Activated CD4-positive, alpha-beta T cell treated with anti-CD3 and anti-CD28 coated beads, Interleukin-2, amount 10 ng/mL, durations not matched to agents 24 days and 14 days (primary cell): Measurements from ENCODE around the gene CNTNAP2. TPM values are rescaled to one million over a fixed set of nuclear protein-coding genes. Genes with fewer than 3 reads are reported as not detected.

Source experiments
- DNase-seq: peaks from one replicate; pipeline ENCODE4 v3.0.0; 2022
- H3K27ac Mint-ChIP-seq: one replicate; pipeline ENCODE4 v1.8.0; 2022; ENCODE audit warnings: mild to moderate bottlenecking, mixed read lengths
- H3K27me3 Mint-ChIP-seq: one replicate; pipeline ENCODE4 v1.8.0; 2022; ENCODE audit warnings: mixed read lengths
- H3K36me3 Mint-ChIP-seq: one replicate; pipeline ENCODE4 v1.8.0; 2022; ENCODE audit warnings: low read depth, mild to moderate bottlenecking, mixed read lengths
- H3K4me1 Mint-ChIP-seq: one replicate; pipeline ENCODE4 v1.8.0; 2021; ENCODE audit warnings: mixed read lengths
- H3K4me3 Mint-ChIP-seq: one replicate; pipeline ENCODE4 v1.8.0; 2022; ENCODE audit warnings: mild to moderate bottlenecking, moderate library complexity, mixed read lengths
- H3K9me3 Mint-ChIP-seq: one replicate; pipeline ENCODE4 v1.8.0; 2021; ENCODE audit warnings: mixed read lengths
- intact Hi-C: fragments of 100-400 bp; cut with micrococcal nuclease; formaldehyde crosslinking; loops from one replicate; pipeline ENCODE4 v1.15.1; 2023
- total RNA-seq: library from RNA; stranded (reverse); gene quantifications from 2 replicates; pipeline ENCODE4 v1.2.3, GENCODE V29; 2022

CNTNAP2 gene
- total RNA-seq, 1 donor from 2014 or later: not detected

- Mint-ChIP-seq H3K4me1 (no peaks in the 10 kb centered on the region), H3K36me3 (no peaks in the 10 kb centered on the region), H3K4me3 (no peak overlapping the region), H3K27ac (no peak overlapping the region), H3K9me3 (peaks cover 2% of the 10 kb centered on the region), H3K27me3 (no peaks in the 10 kb centered on the region)
- intact Hi-C loops: no loop called here
- no peak for DNase-seq
Measured at GRCh38 chr7:147171013-147171391, 1054.4 kb downstream of the CNTNAP2 start.

- no peaks in the 10 kb centered on the region for H3K9me3 Mint-ChIP-seq
- H3K27ac Mint-ChIP-seq: no peak overlapping the region
- H3K27me3 Mint-ChIP-seq: no peaks in the 10 kb centered on the region
- H3K4me3 Mint-ChIP-seq: no peak overlapping the region
- H3K4me1 Mint-ChIP-seq: no peaks in the 10 kb centered on the region
- no peaks in the 10 kb centered on the region for H3K36me3 Mint-ChIP-seq
- no peak for DNase-seq
- intact Hi-C loops: no loop called here
Measured at GRCh38 chr7:147173883-147174282, 1057.3 kb downstream of the CNTNAP2 start.

DNA sequence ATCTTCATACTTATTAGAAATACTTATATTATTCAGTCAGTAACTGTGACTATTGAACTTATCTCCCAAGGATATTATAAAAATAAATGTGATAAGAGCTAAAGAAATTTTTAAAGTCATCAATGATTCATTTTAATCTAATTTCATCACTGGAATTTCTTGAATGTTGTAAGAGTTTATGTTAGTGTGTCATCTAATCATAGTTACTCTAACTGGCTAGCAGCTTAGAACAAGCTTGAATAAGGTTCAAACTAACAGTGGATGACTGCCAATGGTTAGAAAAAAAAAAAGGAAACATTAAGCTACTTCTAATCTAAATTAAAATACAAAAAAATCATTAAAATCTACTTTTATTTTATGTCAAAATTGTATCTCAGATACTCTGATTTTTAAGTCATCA is 1066.3 kb downstream of the CNTNAP2 start:
- Mint-ChIP-seq H3K4me1 (no peaks in the 10 kb centered on the region), H3K27me3 (no peaks in the 10 kb centered on the region), H3K36me3 (no peaks in the 10 kb centered on the region), H3K9me3 (no peaks in the 10 kb centered on the region), H3K4me3 (no peak overlapping the region), H3K27ac (no peak overlapping the region)
- intact Hi-C loops: no loop called here
- no peak for DNase-seq

DNA sequence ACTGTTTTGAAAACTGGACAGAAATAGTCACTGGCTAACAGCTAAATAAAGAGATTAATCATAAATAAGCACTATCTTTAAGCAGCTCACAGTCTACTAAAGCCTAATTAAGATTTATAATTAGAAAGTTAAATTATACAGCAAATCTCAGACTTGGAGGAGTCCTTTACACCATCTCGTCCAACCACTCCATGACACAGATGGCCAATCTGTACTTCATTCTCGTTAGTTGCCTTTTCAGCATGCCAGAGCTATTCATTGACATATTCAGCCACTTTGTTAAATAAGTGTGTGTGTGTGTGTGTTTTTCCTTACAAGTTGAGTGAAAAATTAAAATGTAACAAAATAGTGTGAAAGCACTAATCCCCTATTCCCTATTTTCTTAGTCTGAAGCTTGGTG is 1066.7 kb downstream of the CNTNAP2 start:
- no peaks in the 10 kb centered on the region for H3K27me3 Mint-ChIP-seq
- intact Hi-C loops: no loop called here
- H3K36me3 Mint-ChIP-seq: no peaks in the 10 kb centered on the region
- H3K4me1 Mint-ChIP-seq: no peaks in the 10 kb centered on the region
- no peak for DNase-seq
- no peak overlapping the region for H3K4me3 Mint-ChIP-seq
- H3K27ac Mint-ChIP-seq: no peak overlapping the region
- H3K9me3 Mint-ChIP-seq: no peaks in the 10 kb centered on the region

- no peaks in the 10 kb centered on the region for H3K4me1 Mint-ChIP-seq
- H3K36me3 Mint-ChIP-seq: no peaks in the 10 kb centered on the region
- H3K9me3 Mint-ChIP-seq: peaks cover 2% of the 10 kb centered on the region
- no peak for DNase-seq
- H3K27ac Mint-ChIP-seq: no peak overlapping the region
- no peak overlapping the region for H3K4me3 Mint-ChIP-seq
- intact Hi-C loops: no loop called here
- no peaks in the 10 kb centered on the region for H3K27me3 Mint-ChIP-seq
Measured at GRCh38 chr7:147188467-147188866, 1071.9 kb downstream of the CNTNAP2 start.

- no peak for DNase-seq
- intact Hi-C loops: no loop called here
- Mint-ChIP-seq H3K36me3 (no peaks in the 10 kb centered on the region), H3K4me3 (no peak overlapping the region), H3K4me1 (no peaks in the 10 kb centered on the region), H3K27me3 (no peaks in the 10 kb centered on the region), H3K27ac (no peak overlapping the region), H3K9me3 (peaks cover 4% of the 10 kb centered on the region)
Measured at GRCh38 chr7:147193476-147193875, 1076.9 kb downstream of the CNTNAP2 start.

DNA sequence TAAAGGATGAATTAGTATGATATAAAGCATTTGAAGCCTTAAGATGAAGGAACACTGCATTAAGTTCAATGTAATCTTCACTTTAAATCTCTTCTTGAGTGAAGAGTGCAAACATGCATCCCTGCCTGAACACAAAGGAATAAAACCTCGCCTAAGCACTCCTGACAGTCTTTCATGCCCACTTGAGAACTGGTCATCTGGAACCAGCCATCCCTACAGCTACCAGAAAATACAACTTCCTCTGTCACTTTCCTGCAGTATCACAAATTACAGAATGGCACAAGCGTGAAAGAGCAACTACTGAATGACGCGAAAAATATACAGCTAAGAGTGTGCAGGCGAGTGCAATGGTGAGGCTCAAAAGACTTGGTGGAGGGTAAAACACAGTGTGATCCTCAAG is 1079.9 kb downstream of the CNTNAP2 start:
- no peak for DNase-seq
- Mint-ChIP-seq H3K36me3 (no peaks in the 10 kb centered on the region), H3K27me3 (no peaks in the 10 kb centered on the region), H3K4me1 (no peaks in the 10 kb centered on the region), H3K27ac (no peak overlapping the region), H3K9me3 (peaks cover 4% of the 10 kb centered on the region), H3K4me3 (no peak overlapping the region)
- intact Hi-C loops: no loop called here

GRCh38 chr7:147197006-147197405 is 1080.4 kb downstream of the CNTNAP2 start:
- no peaks in the 10 kb centered on the region for H3K27me3 Mint-ChIP-seq
- intact Hi-C loops: no loop called here
- H3K4me3 Mint-ChIP-seq: no peak overlapping the region
- no peaks in the 10 kb centered on the region for H3K4me1 Mint-ChIP-seq
- H3K9me3 Mint-ChIP-seq: peaks cover 4% of the 10 kb centered on the region
- H3K27ac Mint-ChIP-seq: no peak overlapping the region
- no peak for DNase-seq
- H3K36me3 Mint-ChIP-seq: no peaks in the 10 kb centered on the region

GRCh38 chr7:147199868-147200267 is 1083.3 kb downstream of the CNTNAP2 start:
- intact Hi-C loops: no loop called here

DNA sequence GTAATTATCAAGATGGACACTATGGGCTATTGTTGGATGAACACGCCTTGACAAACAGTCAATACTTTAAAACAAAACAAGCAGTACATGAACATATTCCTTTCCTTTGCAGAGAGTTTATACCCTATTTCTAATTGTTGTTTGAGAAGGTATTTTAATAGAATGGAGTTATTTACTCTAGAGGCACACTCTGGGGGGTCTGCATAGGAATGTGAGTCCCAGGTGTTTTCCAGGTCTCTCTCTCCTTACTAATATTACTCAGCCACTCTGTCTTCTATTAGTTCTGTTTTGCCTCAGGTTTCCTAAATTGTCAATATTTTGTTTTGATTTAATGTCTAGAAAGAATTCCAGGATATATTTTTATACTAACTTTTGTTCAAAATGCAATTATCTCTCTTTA is 1091.4 kb downstream of the CNTNAP2 start:
- Mint-ChIP-seq H3K4me3 (no peak overlapping the region), H3K27ac (no peak overlapping the region), H3K4me1 (no peaks in the 10 kb centered on the region), H3K9me3 (peaks cover 5% of the 10 kb centered on the region), H3K27me3 (no peaks in the 10 kb centered on the region), H3K36me3 (no peaks in the 10 kb centered on the region)
- intact Hi-C loops: no loop called here
- DNase-seq: no peak

More at GRCh38 chr7:147199868-147200267, 1083.3 kb downstream of the CNTNAP2 start:
- Mint-ChIP-seq H3K9me3 (no peaks in the 10 kb centered on the region), H3K4me1 (no peaks in the 10 kb centered on the region), H3K27ac (no peak overlapping the region), H3K36me3 (no peaks in the 10 kb centered on the region), H3K4me3 (no peak overlapping the region), H3K27me3 (no peaks in the 10 kb centered on the region)
- no peak for DNase-seq

- Mint-ChIP-seq H3K4me1 (no peaks in the 10 kb centered on the region), H3K9me3 (no peaks in the 10 kb centered on the region), H3K36me3 (no peaks in the 10 kb centered on the region), H3K27ac (no peak overlapping the region), H3K4me3 (no peak overlapping the region), H3K27me3 (no peaks in the 10 kb centered on the region)
- no peak for DNase-seq
- intact Hi-C loops: no loop called here
Measured at GRCh38 chr7:147231275-147231674, 1114.7 kb downstream of the CNTNAP2 start.

DNA sequence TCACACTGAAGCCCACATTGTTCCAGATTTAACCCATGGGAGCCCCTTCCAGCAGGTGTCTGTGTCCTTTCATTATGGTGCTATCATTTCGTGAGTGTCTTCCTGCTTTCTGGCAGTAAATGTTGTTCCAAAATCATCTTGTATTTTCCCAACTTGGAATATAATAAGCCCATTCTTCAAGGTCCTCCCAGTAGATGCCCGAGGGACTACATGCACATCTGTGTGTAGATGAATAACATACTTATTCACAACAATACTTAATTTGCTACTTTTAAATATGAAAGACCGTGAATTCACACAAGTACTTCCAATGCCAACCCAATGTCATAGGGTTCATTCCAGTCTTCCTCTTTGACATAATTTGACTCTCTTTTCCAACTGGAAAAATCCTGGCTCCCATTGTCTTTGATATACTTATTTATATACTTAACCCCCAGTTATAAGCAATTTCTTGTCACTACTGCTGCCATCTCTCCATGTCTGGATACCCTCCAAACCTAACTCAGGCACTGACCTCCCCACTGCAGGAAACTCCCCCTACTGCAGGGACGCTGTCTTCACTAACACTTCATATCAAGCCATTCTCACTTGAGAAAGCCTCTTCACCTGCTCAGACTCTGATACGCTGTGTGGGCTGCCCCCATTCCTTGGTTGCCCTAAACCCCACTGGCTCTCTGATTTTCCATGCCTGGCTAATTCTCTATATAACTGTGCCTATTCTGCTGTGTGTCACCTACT is 1119.2 kb downstream of the CNTNAP2 start:
- H3K27me3 Mint-ChIP-seq: no peaks in the 10 kb centered on the region
- no peak for DNase-seq
- no peak overlapping the region for H3K27ac Mint-ChIP-seq
- intact Hi-C loops: no loop called here
- no peaks in the 10 kb centered on the region for H3K9me3 Mint-ChIP-seq
- no peaks in the 10 kb centered on the region for H3K36me3 Mint-ChIP-seq
- no peaks in the 10 kb centered on the region for H3K4me1 Mint-ChIP-seq
- H3K4me3 Mint-ChIP-seq: no peak overlapping the region

DNA sequence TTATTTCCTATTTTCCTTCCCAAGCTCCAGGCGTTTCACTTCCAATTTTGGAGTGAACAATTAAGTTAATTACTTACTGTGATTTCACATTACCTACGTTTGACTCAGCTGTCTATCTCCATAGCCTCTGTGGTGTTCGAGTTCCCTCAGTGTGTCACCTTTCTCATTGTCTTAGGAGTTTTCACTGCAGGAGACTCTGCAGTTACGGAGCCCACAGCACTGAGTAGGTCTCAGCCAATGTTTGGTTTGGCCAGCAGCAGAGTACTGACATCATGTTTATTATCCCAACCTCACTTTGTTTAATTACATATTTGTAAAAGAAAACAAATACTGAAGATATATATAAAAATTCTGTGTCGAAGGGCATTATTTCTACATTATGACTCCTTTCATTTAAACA is 1123.9 kb downstream of the CNTNAP2 start:
- Mint-ChIP-seq H3K36me3 (no peaks in the 10 kb centered on the region), H3K27me3 (no peaks in the 10 kb centered on the region), H3K27ac (no peak overlapping the region), H3K9me3 (no peaks in the 10 kb centered on the region), H3K4me1 (no peaks in the 10 kb centered on the region), H3K4me3 (no peak overlapping the region)
- no peak for DNase-seq
- intact Hi-C loops: loop anchor here (10.0 kb wide), 1 partner anchor 844 kb away; no protein-coding TSS in a partner anchor

DNA sequence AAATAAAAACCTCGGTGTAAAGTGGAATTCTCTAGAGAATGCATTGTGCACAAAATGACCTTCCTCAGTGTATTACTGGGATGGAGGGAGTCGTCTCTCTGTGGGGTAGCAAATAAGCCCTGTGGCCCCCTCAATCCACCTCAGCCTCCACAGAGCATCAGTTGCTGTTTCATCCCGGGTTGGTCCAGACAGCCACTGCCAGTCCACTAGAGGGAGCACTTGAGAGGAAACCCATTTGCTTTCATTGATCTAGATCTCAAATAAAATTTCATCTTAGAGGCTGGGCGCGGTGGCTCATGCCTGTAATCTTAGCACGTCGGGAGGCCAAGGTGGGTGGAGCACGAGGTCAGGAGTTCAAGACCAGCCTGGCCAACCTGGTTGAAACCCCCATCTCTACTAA is 1128.7 kb downstream of the CNTNAP2 start:
- Mint-ChIP-seq H3K27me3 (no peaks in the 10 kb centered on the region), H3K36me3 (no peaks in the 10 kb centered on the region), H3K9me3 (no peaks in the 10 kb centered on the region), H3K4me1 (no peaks in the 10 kb centered on the region), H3K4me3 (no peak overlapping the region), H3K27ac (no peak overlapping the region)
- intact Hi-C loops: loop anchor here (10.0 kb wide), 1 partner anchor 840 kb away; no protein-coding TSS in a partner anchor
- peak; percentile 70 for DNase-seq

GRCh38 chr7:147249956-147250355 is 1133.4 kb downstream of the CNTNAP2 start:
- no peaks in the 10 kb centered on the region for H3K4me1 Mint-ChIP-seq
- H3K9me3 Mint-ChIP-seq: no peaks in the 10 kb centered on the region
- no peaks in the 10 kb centered on the region for H3K27me3 Mint-ChIP-seq
- no peak overlapping the region for H3K4me3 Mint-ChIP-seq
- DNase-seq: no peak
- H3K36me3 Mint-ChIP-seq: no peaks in the 10 kb centered on the region
- intact Hi-C loops: loop anchor here (10.0 kb wide), 1 partner anchor 835 kb away; no protein-coding TSS in a partner anchor
- no peak overlapping the region for H3K27ac Mint-ChIP-seq
